Heart right ventricle (tissue), 16 donors: Measurements from ENCODE around the gene ATXN7L1. TPM values are rescaled to one million over a fixed set of nuclear protein-coding genes. Genes with fewer than 3 reads are reported as not detected.

Source experiments
- ATAC-seq, 8 donors: fragments of 200-7000 bp; cut with Tn5 transposase; one replicate each; pipeline ENCODE4 v1.9.1; 2020; ENCODE audit warnings: mild to moderate bottlenecking in 8 of 8, moderate library complexity in 8 of 8, moderate number of reproducible peaks in 1 of 8
- DNase-seq, 2 donors: peaks; one replicate each; pipeline ENCODE4 v3.0.0-alpha.2; 2020
- H3K27ac ChIP-seq, 10 donors: fragments of 200-600 bp; sonication (generic) in 2 of 10; one replicate each; pipeline versions ENCODE4 v1.5.0 to v1.8.0; 2020 to 2022; ENCODE audit warnings: mild to moderate bottlenecking in 3 of 10
- H3K27me3 ChIP-seq, 7 donors: fragments of 200-600 bp; one replicate each; pipeline ENCODE4 v1.8.0; 2021 to 2022; ENCODE audit warnings: mild to moderate bottlenecking in 2 of 7
- H3K36me3 ChIP-seq, 9 donors: fragments of 200-600 bp; sonication (generic) in 1 of 9; one replicate each; pipeline versions ENCODE4 v1.5.0 to v1.8.0; 2020 to 2022; ENCODE audit warnings: mild to moderate bottlenecking in 2 of 9
- H3K4me1 ChIP-seq, 9 donors: fragments of 200-600 bp; sonication (generic) in 1 of 9; one replicate each; pipeline versions ENCODE4 v1.5.0 to v1.8.0; 2020 to 2022; ENCODE audit warnings: mild to moderate bottlenecking in 4 of 9
- H3K4me3 ChIP-seq, 10 donors: fragments of 200-600 bp; sonication (generic) in 2 of 10; one replicate each; pipeline versions ENCODE4 v1.5.0 to v1.8.0; 2020 to 2022; ENCODE audit warnings: mild to moderate bottlenecking in 7 of 10, moderate library complexity in 2 of 10
- H3K9me3 ChIP-seq, 11 donors: fragments of 200-600 bp in 10 of 11; sonication (generic) in 2 of 11; one replicate each; pipeline versions ENCODE4 v1.5.0 to v1.8.0; 2013 to 2022; ENCODE audit warnings: mild to moderate bottlenecking in 2 of 11, control low read depth in 1 of 11, moderate library complexity in 1 of 11
- CTCF ChIP-seq, 9 donors: fragments of 200-600 bp; sonication (generic) in 2 of 9; IDR thresholded peaks; one replicate each; pipeline versions ENCODE4 v1.5.0 to v1.8.0; 2021 to 2022; ENCODE audit warnings: antibody characterized with exemption in 9 of 9, mild to moderate bottlenecking in 5 of 9, moderate library complexity in 1 of 9
- WGBS, 2 donors: extraction: QIAGEN DNeasy Blood & Tissue Kit; methylation state at CpG; one replicate each; pipeline ENCODE4 v1.1.7; 2013; ENCODE audit warnings: inconsistent platforms in 1 of 2; 5-methylcytosine and 5-hydroxymethylcytosine counted together
- intact Hi-C, 10 donors: fragments of 100-400 bp; cut with DNase I; formaldehyde crosslinking; loops; one replicate each; pipeline versions ENCODE4 v1.11.1 to v1.14.2; 2022
- polyA plus RNA-seq, 2 donors: library from polyadenylated mRNA; stranded (reverse); fragments of 200-250 nt; gene quantifications; one replicate each; pipeline ENCODE4 v1.2.3, GENCODE V29; 2013
- total RNA-seq, 10 donors: library from RNA; stranded (reverse); fragmentation: NEBNext Ultra II Directional in 3 of 10; extraction: Animal tissue kit (Norgen Biotek cat#: 25700) in 3 of 10; gene quantifications; one replicate each; pipeline versions ENCODE4 v1.2.1 to v1.2.4, GENCODE V29; 2021 to 2023
- donor health status: Arrhythmogenic right ventricular cardiomyopathy.
- donor health status: ischemic (EF 13 %, LVEDD 7.1; RV severe dilation, severe dysfunction).
- donor health status: healthy with polysubstance abuse.
- donor health status: DM: no; HTN: yes; CAD: no.
- donor health status: DM: no; HTN: no; CAD: no.
- donor health status: ischemic (EF 25% LVEDD 6.9; RV normal size, moderate dysfunction).
- donor health status: ischemic (EF 25% LVEDD 5.7; RV mildly dilated, moderate dysfunction).
- donor health status: healthy.
- donor health status: DM: yes; HTN: yes; CAD: no.
- donor health status: Ischemic cardiomyopathy.
- donor health status: ischemic (EF 35%, LVEDD 5.7; RV mildly dilated, moderate dysfunction).
- donor health status: nonischemic (EF 11% LVEDD 7.7; RV severe dilation, severe dysfunction).
- donor health status: DM: yes; HTN: yes; CAD: no.
- donor health status: PGD.
- donor health status: ischemic (EF 29% LVEDD 5.4; RV normal size, mild dysfunction).
- donor health status: nonischemic (EF 23%, LVEDD 6.1; RV moderate dilation, normal function).

Gene ATXN7L1
- total and polyA plus RNA-seq, 12 donors, result 1.7 to 7.2 (median 5.4) TPM

GRCh38 chr7:105778956-105779355 is 97.4 kb downstream of the ATXN7L1 start:
- Histone ChIP-seq H3K4me1 (peaks cover 0 to 23% (median 4%) of the 10 kb centered on the region in 9 donors), H3K9me3 (no peaks in the 10 kb centered on the region), H3K27ac (no peak overlapping the region), H3K36me3 (no peaks in the 10 kb centered on the region), H3K4me3 (no peak overlapping the region), H3K27me3 (no peaks in the 10 kb centered on the region)
- intact Hi-C loops, result loop anchor here in 1 of 10 donors (1.0 kb wide), 1 partner anchor 42 kb away; no protein-coding TSS in a partner anchor
- ATAC-seq (no peak), DNase-seq (no peak)
- 85 to 90% methylated on average over 3 of the region's 3 CpGs for WGBS, 2 donors
- no peak for TF ChIP-seq CTCF (IDR thresholded peaks at IDR 0.05)

- no peak for ATAC-seq
- Histone ChIP-seq H3K9me3 (peaks cover 0 to 1% (median 0%) of the 10 kb centered on the region in 11 donors), H3K4me1 (peaks cover 0 to 25% (median 4%) of the 10 kb centered on the region in 9 donors), H3K27ac (no peak overlapping the region), H3K27me3 (no peaks in the 10 kb centered on the region), H3K36me3 (no peaks in the 10 kb centered on the region), H3K4me3 (no peak overlapping the region)
- TF ChIP-seq CTCF (IDR thresholded peaks at IDR 0.05), result no peak
- 84% methylated on average over 11 of the region's 11 CpGs for WGBS, 2 donors
- intact Hi-C loops, result no loop called here
- no peak for DNase-seq
These were observed 99.2 kb downstream of the ATXN7L1 start for GRCh38 chr7:105776986-105777910.

GRCh38 chr7:105776068-105776790 is 100.2 kb downstream of the ATXN7L1 start:
- intact Hi-C loops, result no loop called here

More at GRCh38 chr7:105776068-105776790, 100.2 kb downstream of the ATXN7L1 start:
- DNase-seq (peak; percentile 15 to 24), ATAC-seq (peak in 6 of 8 donors; percentile 34 to 96 (median 64))
- H3K27ac ChIP-seq, result no peak overlapping the region
- no peak for TF ChIP-seq CTCF (IDR thresholded peaks at IDR 0.05)
- H3K4me3 ChIP-seq, result no peak overlapping the region
- peaks cover 0 to 25% (median 4%) of the 10 kb centered on the region in 9 donors for H3K4me1 ChIP-seq
- peaks cover 0 to 8% (median 0%) of the 10 kb centered on the region in 11 donors for H3K9me3 ChIP-seq
- H3K27me3 ChIP-seq, result no peaks in the 10 kb centered on the region
- 63 to 70% methylated on average over 6 of the region's 6 CpGs for WGBS, 2 donors
- H3K36me3 ChIP-seq, result no peaks in the 10 kb centered on the region
